ENCODE data around the gene SYK. TPM values are rescaled to one million over a fixed set of nuclear protein-coding genes. Genes with fewer than 3 reads are reported as not detected.

The SYK gene
- total and polyA plus RNA-seq, 2 of the 4 experiments (the other 2 are of a cell fraction), result not detected

- CTCF ChIA-PET, result no interaction called here
- H3K27ac ChIP-seq (ENCODE audit: insufficient read depth, low read length), result no peak overlapping the region
- H3K36me3 ChIP-seq (ENCODE audit: control insufficient read depth, insufficient read depth, low read length), result no peaks in the 10 kb centered on the region
- no peak overlapping the region for H2AK9ac ChIP-seq (replicated peaks; ENCODE audit: low read depth, low read length, poor library complexity)
- no peak for TF ChIP-seq NFE2L2 (IDR thresholded peaks at IDR 0.05; ENCODE audit: low read depth, low read length)
- no peak for TF ChIP-seq BHLHE40 (IDR thresholded peaks at IDR 0.05; ENCODE audit: low read depth, low read length)
- dilution Hi-C loops (cut with HindIII; ENCODE audit: low sequenced_read_pairs, unreplicated experiment), result no loop called here
- H2BK15ac ChIP-seq (ENCODE audit: low read depth, low read length), result no peak overlapping the region
- no peaks in the 10 kb centered on the region for H4K20me1 ChIP-seq (ENCODE audit: insufficient read depth, low read length)
- H2BK120ac ChIP-seq (ENCODE audit: low read depth, low read length), result no peak overlapping the region
- no peak overlapping the region for H2BK5ac ChIP-seq (ENCODE audit: low read depth, low read length, poor library complexity, severe bottlenecking)
- H4K8ac ChIP-seq (ENCODE audit: low read depth in 2 of 2, low read length in 2 of 2), result no peak overlapping the region
- H4K5ac ChIP-seq (ENCODE audit: low read depth, low read length), result no peak overlapping the region
- H3K56ac ChIP-seq (ENCODE audit: extremely low read depth, insufficient read depth, low read length), result no peak overlapping the region
- H3K9ac ChIP-seq (ENCODE audit: low read depth, low read length), result no peak overlapping the region
- peaks cover 11% of the 10 kb centered on the region for H3K9me3 ChIP-seq (ENCODE audit: control insufficient read depth, insufficient read depth, low read length)
- H4K91ac ChIP-seq (ENCODE audit: insufficient read depth, low read depth, low read length), result no peak overlapping the region
- no peaks in the 10 kb centered on the region; the same call in none of the 2 replicates for H3K27me3 ChIP-seq (ENCODE audit: control insufficient read depth, insufficient read depth, low read length)
- BruUV-seq (replicated peaks), result no TSS peak
- intact Hi-C loops (cut with micrococcal nuclease), result no loop called here
- peaks cover 6% of the 10 kb centered on the region for H3K4me1 ChIP-seq (ENCODE audit: control insufficient read depth, insufficient read depth, low read length)
- H3K9me1 ChIP-seq (ENCODE audit: insufficient read depth, low read length), result no peaks in the 10 kb centered on the region
- no peak overlapping the region for H3K4me2 ChIP-seq (ENCODE audit: low read depth, low read length)
- ATAC-seq (ENCODE audit: low read depth), result no peak
- H3K23ac ChIP-seq (ENCODE audit: low read depth, low read length), result no peak overlapping the region
- no peak for DNase-seq
- no peak overlapping the region for H3K14ac ChIP-seq (replicated peaks; ENCODE audit: low read depth, low read length)
- H3K79me1 ChIP-seq (ENCODE audit: low read depth in 1 of 2, low read length in 2 of 2), result no peaks in the 10 kb centered on the region
- in situ Hi-C loops (cut with MboI; ENCODE audit: low sequenced_read_pairs), result no loop called here
- H2AFZ ChIP-seq (replicated peaks; ENCODE audit: low read length, poor library complexity), result no peak overlapping the region
- H2AK5ac ChIP-seq (ENCODE audit: low read depth, low read length), result no peak overlapping the region
- no peak overlapping the region for H2BK20ac ChIP-seq (ENCODE audit: low read depth, low read length)
- H3K4ac ChIP-seq (ENCODE audit: low read depth, low read length), result no peak overlapping the region
- H3K4me3 ChIP-seq (ENCODE audit: insufficient read depth, low read depth, low read length), result no peak overlapping the region
- 67% methylated on average over 1 of the region's 3 CpGs; no CpG with 5 or more reads in 1 of the 2 experiments for WGBS, 2 experiments (ENCODE audit: extremely low coverage in 2 of 2, insufficient read length in 1 of 2)
- POLR2A ChIA-PET (ENCODE audit: unreplicated experiment), result no interaction called here
- H3K18ac ChIP-seq (ENCODE audit: low read depth, low read length), result no peak overlapping the region
These were observed 137.7 kb downstream of the SYK start for GRCh38 chr9:90939351-90939750.
